GM12892 (cell line): ENCODE measurements around the gene PRG2.
"Not testable (repeated sequence)": the region's sequence is repeated elsewhere in the genome, so short reads cannot be mapped to it uniquely, and the experiment has no call there.

Experiments used
- DNase-seq: peaks from one replicate; pipeline ENCODE4 v3.0.0; 2011; ENCODE audit not compliant: insufficient read length
- FAIRE-seq: peaks from 2 replicates; lab custom pipeline; 2011; peaks lifted over from hg19 to GRCh38; lab: Jason Lieb, UNC
- POLR2A ChIP-seq: IDR thresholded peaks from 2 replicates; pipeline ENCODE4 v1.6.1; 2011; ENCODE audit warnings: low read depth, low read length, control low read depth
- POLR2AphosphoS5 ChIP-seq: IDR thresholded peaks from 2 replicates; pipeline ENCODE4 v1.6.1; 2011; ENCODE audit warnings: low read depth, low read length, control low read depth
- TAF1 ChIP-seq: IDR thresholded peaks from 2 replicates; pipeline ENCODE4 v1.6.1; 2011; ENCODE audit warnings: low read depth, mild to moderate bottlenecking, control low read depth, low read length, borderline replicate concordance

Gene PRG2

GRCh38 chr11:57370941-57371340 is 19.5 kb downstream of the PRG2 start:
- TF ChIP-seq POLR2AphosphoS5 (no peak), TAF1 (no peak), POLR2A (no peak)
- FAIRE-seq (no peak), DNase-seq (no peak)

- TF ChIP-seq TAF1 (no peak), POLR2A (no peak), POLR2AphosphoS5 (no peak)
- no peak for DNase-seq
- FAIRE-seq, result no peak
These were observed 20.2 kb downstream of the PRG2 start for GRCh38 chr11:57370251-57370650.

GRCh38 chr11:57368845-57369232 is 21.6 kb downstream of the PRG2 start:
- DNase-seq, result no peak
- no peak for TF ChIP-seq POLR2AphosphoS5
- TF ChIP-seq POLR2A, result no peak
- TF ChIP-seq TAF1, result no peak
- no peak for FAIRE-seq

GRCh38 chr11:57368106-57368844 is 22.2 kb downstream of the PRG2 start:
- TF ChIP-seq POLR2AphosphoS5, result no peak
- TF ChIP-seq POLR2A, result no peak
- TF ChIP-seq TAF1, result no peak
- FAIRE-seq (no peak), DNase-seq (no peak)

- DNase-seq (no peak), FAIRE-seq (no peak)
These were observed 25.4 kb downstream of the PRG2 start for GRCh38 chr11:57364851-57365660.

GRCh38 chr11:57363131-57364080 is 27.0 kb downstream of the PRG2 start:
- no peak for FAIRE-seq
- no peak for DNase-seq
- TF ChIP-seq POLR2A, result no peak
- no peak for TF ChIP-seq POLR2AphosphoS5
- no peak for TF ChIP-seq TAF1

More at GRCh38 chr11:57364851-57365660, 25.4 kb downstream of the PRG2 start:
- TF ChIP-seq POLR2AphosphoS5, result no peak
- no peak for TF ChIP-seq POLR2A
- TF ChIP-seq TAF1, result no peak

GRCh38 chr11:57361926-57362325 is 28.5 kb downstream of the PRG2 start:
- no peak for FAIRE-seq
- no peak for DNase-seq
- TF ChIP-seq POLR2AphosphoS5 (no peak), POLR2A (no peak), TAF1 (no peak)

- not testable (repeated sequence) for DNase-seq, FAIRE-seq
These were observed 29.0 kb downstream of the PRG2 start for GRCh38 chr11:57361420-57361819.

- no peak for FAIRE-seq
- DNase-seq, result no peak
- TF ChIP-seq POLR2AphosphoS5 (no peak), POLR2A (no peak), TAF1 (no peak)
These were observed 29.5 kb downstream of the PRG2 start for GRCh38 chr11:57360991-57361390.

- DNase-seq (no peak), FAIRE-seq (no peak)
These were observed 30.4 kb downstream of the PRG2 start for GRCh38 chr11:57359896-57360690.

GRCh38 chr11:57359396-57359795 is 31.1 kb downstream of the PRG2 start:
- DNase-seq, result no peak
- no peak for TF ChIP-seq POLR2A
- no peak for TF ChIP-seq TAF1
- no peak for TF ChIP-seq POLR2AphosphoS5
- no peak for FAIRE-seq

More at GRCh38 chr11:57359896-57360690, 30.4 kb downstream of the PRG2 start:
- no peak for TF ChIP-seq POLR2AphosphoS5
- no peak for TF ChIP-seq TAF1
- no peak for TF ChIP-seq POLR2A
